ENCODE results near the gene CPA5. TPM values are rescaled to one million over a fixed set of nuclear protein-coding genes. Genes with fewer than 3 reads are reported as not detected.
A peak's percentile ranks its signal among the peaks of the same experiment; 100 is the strongest.

Gene CPA5
- total and polyA plus RNA-seq, 3 donors from 2014 or later = 11.5 to 59.4 (median 46.7) TPM

- Histone ChIP-seq H3K4me3 (no peak overlapping the region), H3K36me3 (ENCODE audit: low read depth, missing control alignments) (no peaks in the 10 kb centered on the region), H3K27ac (peak overlapping the region in 1 of 2 donors; percentile 24), H3K9me3 (no peaks in the 10 kb centered on the region), H3K27me3 (no peaks in the 10 kb centered on the region), H3K4me1 (peaks cover 8% of the 10 kb centered on the region)
- 88 to 91% methylated on average over 1 of the region's 1 CpG for WGBS, 2 donors
- TF ChIP-seq POLR2A (IDR thresholded peaks at IDR 0.05) = no peak
- TF ChIP-seq CTCF (IDR thresholded peaks at IDR 0.05) = no peak
- intact Hi-C loops (cut with DNase I; ENCODE audit: low total_unique reads) = no loop called here
- DNase-seq = no peak
These were observed 56.5 kb downstream of the CPA5 start for GRCh38 chr7:130401101-130401500.

- Histone ChIP-seq H3K9me3 (no peaks in the 10 kb centered on the region), H3K27me3 (no peaks in the 10 kb centered on the region), H3K27ac (no peak overlapping the region), H3K4me1 (peaks cover 8% of the 10 kb centered on the region), H3K4me3 (no peak overlapping the region), H3K36me3 (ENCODE audit: low read depth, missing control alignments) (no peaks in the 10 kb centered on the region)
- intact Hi-C loops (cut with DNase I; ENCODE audit: low total_unique reads) = no loop called here
- TF ChIP-seq POLR2A (IDR thresholded peaks at IDR 0.05) (no peak), CTCF (IDR thresholded peaks at IDR 0.05) (no peak)
- 39 to 45% methylated on average over 3 of the region's 3 CpGs for WGBS, 2 donors
- DNase-seq = no peak
These were observed 57.0 kb downstream of the CPA5 start for GRCh38 chr7:130401578-130401977.

GRCh38 chr7:130405003-130405402, 60.4 kb downstream of the CPA5 start:
- Histone ChIP-seq H3K36me3 (ENCODE audit: low read depth, missing control alignments) (no peaks in the 10 kb centered on the region), H3K27me3 (no peaks in the 10 kb centered on the region), H3K4me1 (peaks cover 6% of the 10 kb centered on the region), H3K4me3 (no peak overlapping the region), H3K27ac (no peak overlapping the region), H3K9me3 (no peaks in the 10 kb centered on the region)
- no peak for TF ChIP-seq POLR2A (IDR thresholded peaks at IDR 0.05)
- no peak for TF ChIP-seq CTCF (IDR thresholded peaks at IDR 0.05)
- intact Hi-C loops (cut with DNase I; ENCODE audit: low total_unique reads) = no loop called here
- no peak for DNase-seq
- WGBS, 2 donors = 76 to 83% methylated on average over 2 of the region's 2 CpGs

- no peak for TF ChIP-seq POLR2A (IDR thresholded peaks at IDR 0.05)
- no peak for TF ChIP-seq CTCF (IDR thresholded peaks at IDR 0.05)
- 68 to 77% methylated on average over 3 of the region's 3 CpGs for WGBS, 2 donors
- Histone ChIP-seq H3K4me3 (no peak overlapping the region), H3K27ac (no peak overlapping the region), H3K36me3 (ENCODE audit: low read depth, missing control alignments) (no peaks in the 10 kb centered on the region), H3K9me3 (no peaks in the 10 kb centered on the region), H3K4me1 (no peaks in the 10 kb centered on the region), H3K27me3 (no peaks in the 10 kb centered on the region)
- intact Hi-C loops (cut with DNase I; ENCODE audit: low total_unique reads) = no loop called here
- no peak for DNase-seq
These were observed 64.6 kb downstream of the CPA5 start for GRCh38 chr7:130409067-130409711.

- Histone ChIP-seq H3K27me3 (no peaks in the 10 kb centered on the region), H3K9me3 (no peaks in the 10 kb centered on the region), H3K4me3 (no peak overlapping the region), H3K27ac (no peak overlapping the region), H3K4me1 (no peaks in the 10 kb centered on the region), H3K36me3 (ENCODE audit: low read depth, missing control alignments) (no peaks in the 10 kb centered on the region)
- WGBS, 2 donors = 81 to 88% methylated on average over 4 of the region's 4 CpGs
- intact Hi-C loops (cut with DNase I; ENCODE audit: low total_unique reads) = no loop called here
- no peak for DNase-seq
- TF ChIP-seq POLR2A (IDR thresholded peaks at IDR 0.05) = no peak
- no peak for TF ChIP-seq CTCF (IDR thresholded peaks at IDR 0.05)
These were observed 65.1 kb downstream of the CPA5 start for GRCh38 chr7:130409712-130410072.

Measured in testis (tissue), 3 donors.